Measurements from ENCODE around the gene FRMD4B. TPM values are rescaled to one million over a fixed set of nuclear protein-coding genes. Genes with fewer than 3 reads are reported as not detected.
A peak's percentile ranks its signal among the peaks of the same experiment; 100 is the strongest.

FRMD4B gene
- total RNA-seq, 1 donor from 2014 or later, result 102 TPM

DNA sequence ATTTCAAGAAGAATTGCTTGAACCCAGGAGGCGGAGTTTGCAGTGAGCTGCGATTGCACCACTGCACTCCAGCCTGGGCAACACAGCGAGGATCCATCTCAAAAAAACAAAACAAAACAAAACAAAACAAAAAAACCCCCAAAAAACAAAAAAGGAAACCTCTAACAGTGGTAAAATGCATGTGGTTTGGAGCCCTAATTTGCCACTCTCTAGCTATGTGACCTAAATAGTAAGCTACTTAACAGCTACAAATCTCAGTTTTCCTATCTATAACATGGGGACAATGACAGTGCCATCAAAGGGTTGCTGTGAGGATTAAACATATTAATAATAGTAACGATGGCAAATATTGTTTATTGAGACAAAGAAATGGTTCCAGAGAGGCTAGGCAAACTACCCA, 144.1 kb downstream of the FRMD4B start:
- Mint-ChIP-seq H3K27ac (ENCODE audit: unreplicated experiment) (peak overlapping the region; percentile 93), H3K4me1 (ENCODE audit: unreplicated experiment) (peaks cover 74% of the 10 kb centered on the region)

DNA sequence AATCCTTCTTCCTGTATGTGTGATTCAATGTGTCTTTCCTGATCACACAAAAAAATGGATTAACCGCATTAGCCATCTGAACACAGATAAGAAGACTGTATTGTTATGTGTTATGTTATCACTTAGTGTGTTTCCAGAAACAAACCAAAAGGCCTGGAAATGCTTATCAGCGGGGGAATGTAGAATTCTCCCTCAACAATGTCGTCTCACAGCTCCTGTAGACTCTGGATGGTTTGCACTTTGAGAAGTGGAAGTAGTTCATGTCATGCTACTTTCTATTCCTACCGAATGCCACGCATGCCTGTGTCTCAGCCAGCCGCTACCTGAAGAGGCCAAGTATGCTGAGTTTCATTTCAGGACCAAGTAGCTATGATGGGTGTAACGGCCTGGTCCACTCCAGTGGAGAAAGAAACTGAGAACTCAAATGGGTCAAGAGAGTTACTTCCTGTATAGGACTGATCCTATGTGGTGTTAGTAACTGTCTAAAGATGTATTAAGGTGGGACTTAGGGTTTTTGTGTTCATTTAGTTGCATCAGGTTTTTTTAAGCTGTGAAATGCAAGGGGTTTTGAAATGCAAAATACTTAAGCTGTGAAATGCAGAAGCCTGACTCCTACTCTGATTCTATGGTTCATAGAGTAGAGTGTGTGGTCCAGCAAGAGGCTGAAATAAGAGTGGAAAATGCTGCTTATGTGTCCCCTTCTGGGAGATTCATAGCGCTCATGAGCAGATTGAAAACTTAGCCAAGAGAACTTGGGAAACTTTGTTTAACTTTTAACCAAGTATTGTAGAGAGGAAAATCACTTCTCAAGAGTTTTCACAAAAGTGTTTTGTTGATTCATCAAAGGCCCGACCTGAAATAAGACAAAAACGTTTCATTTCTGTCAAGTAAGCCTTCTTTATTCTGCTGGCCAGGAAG, 145.0 kb downstream of the FRMD4B start:
- DNase-seq (ENCODE audit: low spot score), result no peak

More for the DNA sequence above, 144.1 kb downstream of the FRMD4B start:
- Mint-ChIP-seq H3K9me3 (ENCODE audit: unreplicated experiment) (no peaks in the 10 kb centered on the region), H3K4me3 (ENCODE audit: unreplicated experiment) (no peak overlapping the region), H3K27me3 (ENCODE audit: unreplicated experiment) (peaks cover 8% of the 10 kb centered on the region), H3K36me3 (ENCODE audit: low read depth, unreplicated experiment) (peaks cover 3% of the 10 kb centered on the region)
- DNase-seq (ENCODE audit: low spot score), result no peak
- TF ChIP-seq, protein P1, sequence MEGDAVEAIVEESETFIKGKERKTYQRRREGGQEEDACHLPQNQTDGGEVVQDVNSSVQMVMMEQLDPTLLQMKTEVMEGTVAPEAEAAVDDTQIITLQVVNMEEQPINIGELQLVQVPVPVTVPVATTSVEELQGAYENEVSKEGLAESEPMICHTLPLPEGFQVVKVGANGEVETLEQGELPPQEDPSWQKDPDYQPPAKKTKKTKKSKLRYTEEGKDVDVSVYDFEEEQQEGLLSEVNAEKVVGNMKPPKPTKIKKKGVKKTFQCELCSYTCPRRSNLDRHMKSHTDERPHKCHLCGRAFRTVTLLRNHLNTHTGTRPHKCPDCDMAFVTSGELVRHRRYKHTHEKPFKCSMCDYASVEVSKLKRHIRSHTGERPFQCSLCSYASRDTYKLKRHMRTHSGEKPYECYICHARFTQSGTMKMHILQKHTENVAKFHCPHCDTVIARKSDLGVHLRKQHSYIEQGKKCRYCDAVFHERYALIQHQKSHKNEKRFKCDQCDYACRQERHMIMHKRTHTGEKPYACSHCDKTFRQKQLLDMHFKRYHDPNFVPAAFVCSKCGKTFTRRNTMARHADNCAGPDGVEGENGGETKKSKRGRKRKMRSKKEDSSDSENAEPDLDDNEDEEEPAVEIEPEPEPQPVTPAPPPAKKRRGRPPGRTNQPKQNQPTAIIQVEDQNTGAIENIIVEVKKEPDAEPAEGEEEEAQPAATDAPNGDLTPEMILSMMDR (IDR thresholded peaks at IDR 0.05; ENCODE audit: unreplicated experiment), result no peak

DNA sequence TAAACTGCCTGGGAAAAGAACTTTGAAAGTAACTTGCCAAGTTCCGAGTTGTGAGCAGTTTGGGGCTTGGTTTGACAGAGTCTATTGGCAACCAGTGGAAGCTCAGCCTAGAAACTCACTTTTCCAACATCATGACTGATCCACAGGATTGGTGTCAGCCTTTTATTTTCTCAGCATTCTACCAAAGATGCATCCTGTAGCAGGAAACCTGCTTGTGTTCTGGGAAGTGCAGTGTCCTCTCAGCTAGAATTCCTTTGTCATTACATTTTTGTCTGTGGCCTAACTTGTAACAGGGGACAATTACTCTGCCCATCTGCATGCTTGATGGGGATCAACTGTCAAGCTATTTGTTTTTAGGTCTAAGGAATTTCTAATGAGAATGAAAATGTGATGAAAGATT, 146.8 kb downstream of the FRMD4B start:
- peaks cover 5% of the 10 kb centered on the region for H3K36me3 Mint-ChIP-seq (ENCODE audit: low read depth, unreplicated experiment)
- peak; percentile 33 for DNase-seq (ENCODE audit: low spot score)
- H3K4me1 Mint-ChIP-seq (ENCODE audit: unreplicated experiment), result peaks cover 67% of the 10 kb centered on the region
- no peaks in the 10 kb centered on the region for H3K9me3 Mint-ChIP-seq (ENCODE audit: unreplicated experiment)
- peak overlapping the region; percentile 99 for H3K27ac Mint-ChIP-seq (ENCODE audit: unreplicated experiment)
- peaks cover 3% of the 10 kb centered on the region for H3K27me3 Mint-ChIP-seq (ENCODE audit: unreplicated experiment)
- no peak overlapping the region for H3K4me3 Mint-ChIP-seq (ENCODE audit: unreplicated experiment)
- TF ChIP-seq, protein P1 (IDR thresholded peaks at IDR 0.05; ENCODE audit: unreplicated experiment), result no peak

More for the DNA sequence above, 145.0 kb downstream of the FRMD4B start:
- Mint-ChIP-seq H3K27me3 (ENCODE audit: unreplicated experiment) (peaks cover 3% of the 10 kb centered on the region), H3K36me3 (ENCODE audit: low read depth, unreplicated experiment) (peaks cover 5% of the 10 kb centered on the region), H3K27ac (ENCODE audit: unreplicated experiment) (peak overlapping the region; percentile 99), H3K4me1 (ENCODE audit: unreplicated experiment) (peaks cover 73% of the 10 kb centered on the region), H3K9me3 (ENCODE audit: unreplicated experiment) (no peaks in the 10 kb centered on the region), H3K4me3 (ENCODE audit: unreplicated experiment) (peak overlapping the region; percentile 27)
- TF ChIP-seq, protein P1 (IDR thresholded peaks at IDR 0.05; ENCODE audit: unreplicated experiment), result no peak

DNA sequence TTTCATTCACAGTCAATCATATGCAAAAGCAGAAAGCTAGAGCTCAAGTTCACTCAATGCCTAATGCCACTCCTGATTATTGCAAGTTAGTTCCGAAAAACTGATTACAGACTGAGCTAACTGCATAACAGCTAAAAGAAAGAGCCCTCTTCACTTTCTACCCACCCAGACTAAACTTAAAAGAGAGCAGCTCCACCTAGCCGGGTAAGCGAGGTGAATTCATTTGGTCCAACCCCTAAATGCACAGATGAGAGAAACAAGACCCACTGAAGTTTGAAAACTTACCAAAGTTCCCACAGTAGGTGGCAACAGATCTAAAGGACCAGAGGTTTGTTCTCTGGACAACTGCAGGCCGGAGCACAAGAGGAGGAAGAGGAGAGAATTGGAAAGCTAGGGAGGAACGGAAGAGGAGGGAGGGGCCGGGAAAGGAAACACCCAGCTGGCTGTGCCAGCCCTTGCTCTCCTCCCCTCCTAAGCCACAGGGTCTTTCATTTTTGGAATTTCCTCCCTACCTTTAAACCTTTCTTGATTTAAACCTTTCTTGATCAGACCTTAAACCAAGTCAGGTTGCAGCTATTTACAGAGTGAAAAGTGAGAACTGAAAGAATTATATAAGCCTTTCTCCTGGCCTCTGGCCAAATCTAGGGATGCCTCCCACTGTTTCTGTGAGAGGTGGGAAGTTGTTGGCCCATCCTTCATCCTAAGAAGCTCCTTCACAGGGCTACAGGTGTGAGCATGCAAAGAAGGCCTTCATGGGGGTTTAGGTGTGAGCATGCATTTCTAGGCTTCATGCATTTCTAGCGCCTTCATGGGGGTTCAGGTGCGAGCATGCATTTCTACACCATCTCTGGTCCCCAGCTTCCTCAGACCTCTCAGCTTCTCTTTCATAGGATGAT, 148.8 kb downstream of the FRMD4B start:
- Mint-ChIP-seq H3K27me3 (ENCODE audit: unreplicated experiment) (peaks cover 3% of the 10 kb centered on the region), H3K36me3 (ENCODE audit: low read depth, unreplicated experiment) (peaks cover 19% of the 10 kb centered on the region), H3K9me3 (ENCODE audit: unreplicated experiment) (no peaks in the 10 kb centered on the region), H3K4me1 (ENCODE audit: unreplicated experiment) (peaks cover 67% of the 10 kb centered on the region), H3K27ac (ENCODE audit: unreplicated experiment) (peak overlapping the region; percentile 89), H3K4me3 (ENCODE audit: unreplicated experiment) (peak overlapping the region; percentile 90)
- TF ChIP-seq, protein P1 (IDR thresholded peaks at IDR 0.05; ENCODE audit: unreplicated experiment), result no peak
- peak; percentile 28 for DNase-seq (ENCODE audit: low spot score)

Measured in endothelial cell (in vitro differentiated cells).